ENCODE measurements around the gene TBXAS1.

The TBXAS1 gene

GRCh38 chr7:139854803-139855497 lies 25.9 kb downstream of the TBXAS1 start:
- DNase-seq (ENCODE audit: low read depth in 2 of 2), result no peak

- no peak for DNase-seq (ENCODE audit: low read depth in 2 of 2)
Measured at GRCh38 chr7:139855498-139856270, 26.6 kb downstream of the TBXAS1 start.

- no peak for DNase-seq (ENCODE audit: low read depth in 2 of 2)
Measured at GRCh38 chr7:139857791-139858190, 28.7 kb downstream of the TBXAS1 start.

- no peak for DNase-seq (ENCODE audit: low read depth in 2 of 2)
Measured at GRCh38 chr7:139860090-139860775, 31.2 kb downstream of the TBXAS1 start.

GRCh38 chr7:139861803-139862202 lies 32.7 kb downstream of the TBXAS1 start:
- DNase-seq (ENCODE audit: low read depth in 2 of 2), result no peak

- no peak for DNase-seq (ENCODE audit: low read depth in 2 of 2)
Measured at GRCh38 chr7:139866047-139866837, 37.2 kb downstream of the TBXAS1 start.

- DNase-seq (ENCODE audit: low read depth in 2 of 2), result no peak
Measured at GRCh38 chr7:139867847-139868246, 38.8 kb downstream of the TBXAS1 start.

- DNase-seq (ENCODE audit: low read depth in 2 of 2), result no peak
Measured at GRCh38 chr7:139869886-139870285, 40.8 kb downstream of the TBXAS1 start.

GRCh38 chr7:139870380-139870779 lies 41.3 kb downstream of the TBXAS1 start:
- no peak for DNase-seq (ENCODE audit: low read depth in 2 of 2)

- no peak for DNase-seq (ENCODE audit: low read depth in 2 of 2)
Measured at GRCh38 chr7:139871331-139871730, 42.3 kb downstream of the TBXAS1 start.

- DNase-seq (ENCODE audit: low read depth in 2 of 2), result no peak
Measured at GRCh38 chr7:139871820-139872219, 42.8 kb downstream of the TBXAS1 start.

GRCh38 chr7:139873593-139874301 lies 44.7 kb downstream of the TBXAS1 start:
- no peak for DNase-seq (ENCODE audit: low read depth in 2 of 2)

- no peak for DNase-seq (ENCODE audit: low read depth in 2 of 2)
Measured at GRCh38 chr7:139874302-139874629, 45.2 kb downstream of the TBXAS1 start.

GRCh38 chr7:139875821-139876241 lies 46.8 kb downstream of the TBXAS1 start:
- no peak for DNase-seq (ENCODE audit: low read depth in 2 of 2)

- no peak for DNase-seq (ENCODE audit: low read depth in 2 of 2)
Measured at GRCh38 chr7:139876622-139877283, 47.7 kb downstream of the TBXAS1 start.

GRCh38 chr7:139883814-139884213 lies 54.8 kb downstream of the TBXAS1 start:
- no peak for DNase-seq (ENCODE audit: low read depth in 2 of 2)

- DNase-seq (ENCODE audit: low read depth in 2 of 2), result no peak
Measured at GRCh38 chr7:139884441-139884840, 55.4 kb downstream of the TBXAS1 start.

GRCh38 chr7:139885511-139885910 lies 56.4 kb downstream of the TBXAS1 start:
- no peak for DNase-seq (ENCODE audit: low read depth in 2 of 2)

GRCh38 chr7:139886206-139886605 lies 57.1 kb downstream of the TBXAS1 start:
- DNase-seq (ENCODE audit: low read depth in 2 of 2), result no peak

GRCh38 chr7:139886899-139887298 lies 57.8 kb downstream of the TBXAS1 start:
- DNase-seq (ENCODE audit: low read depth in 2 of 2), result no peak

GRCh38 chr7:139887992-139888481 lies 59.0 kb downstream of the TBXAS1 start:
- DNase-seq (ENCODE audit: low read depth in 2 of 2), result no peak

All from stimulated activated CD8-positive, alpha-beta memory T cell treated with anti-CD3 and anti-CD28 coated beads, Interleukin-2, amount 100 ng/mL, for 48 hours (primary cell).